Measurements from ENCODE around the gene UBXN6. TPM values are rescaled to one million over a fixed set of nuclear protein-coding genes. Genes with fewer than 3 reads are reported as not detected.
A peak's percentile ranks its signal among the peaks of the same experiment; 100 is the strongest.

The UBXN6 gene
- total RNA-seq, 1 experiment from 2014 or later = 76.5 TPM

- ChIA-PET CTCF (interaction anchor here (0.9 to 2.2 kb wide), 5 partner anchors 13 to 135 kb away, joined by 3 to 25 read pairs (median 4); no protein-coding TSS in a partner anchor), RAD21 (ENCODE audit: low non-redundant PET in 1 of 2, low total read pairs in 2 of 2, uncharacterized antibody in 2 of 2, unreplicated experiment in 2 of 2) (no interaction called here), POLR2A (interaction anchor here (0.8 to 1.5 kb wide), 4 partner anchors 35 to 69 kb away, joined by 4 to 8 read pairs (median 6); partner anchors contain the start of genes HDGFL2 and MPND)
- peak overlapping the region; percentile 31 to 36 for H3K4me3 ChIP-seq (replicated peaks in 1 of 2; ENCODE audit: low read depth in 1 of 2, low read length in 2 of 2)
- peaks cover 16 to 44% of the 10 kb centered on the region in 2 experiments for H3K4me1 ChIP-seq (ENCODE audit: control insufficient read depth in 1 of 2, insufficient read depth in 2 of 2, low read length in 2 of 2)
- peaks cover 20% of the 10 kb centered on the region for H4K20me1 ChIP-seq (ENCODE audit: insufficient read depth)
- peaks cover 0 to 23% of the 10 kb centered on the region in 2 experiments; a peak in 3 of 4 replicates for H3K36me3 ChIP-seq (ENCODE audit: control insufficient read depth in 1 of 2, insufficient read depth in 2 of 2, low read length in 2 of 2)
- BruUV-seq (replicated peaks) = no TSS peak
- DNase-seq (ENCODE audit: low read depth, low spot score) (no peak), ATAC-seq (no peak)
- H2AFZ ChIP-seq (ENCODE audit: low read depth, low read length, poor library complexity, severe bottlenecking) = no peak overlapping the region
- H3K9ac ChIP-seq (ENCODE audit: low read length) = peak overlapping the region; percentile 53
- H3K9me2 ChIP-seq (ENCODE audit: insufficient read depth) = no peaks in the 10 kb centered on the region
- no peaks in the 10 kb centered on the region for H3K27me3 ChIP-seq (ENCODE audit: insufficient read depth, low read length)
- peaks cover 77% of the 10 kb centered on the region for H3K79me2 ChIP-seq (ENCODE audit: insufficient read depth, low read length)
- TF ChIP-seq, protein P1, sequence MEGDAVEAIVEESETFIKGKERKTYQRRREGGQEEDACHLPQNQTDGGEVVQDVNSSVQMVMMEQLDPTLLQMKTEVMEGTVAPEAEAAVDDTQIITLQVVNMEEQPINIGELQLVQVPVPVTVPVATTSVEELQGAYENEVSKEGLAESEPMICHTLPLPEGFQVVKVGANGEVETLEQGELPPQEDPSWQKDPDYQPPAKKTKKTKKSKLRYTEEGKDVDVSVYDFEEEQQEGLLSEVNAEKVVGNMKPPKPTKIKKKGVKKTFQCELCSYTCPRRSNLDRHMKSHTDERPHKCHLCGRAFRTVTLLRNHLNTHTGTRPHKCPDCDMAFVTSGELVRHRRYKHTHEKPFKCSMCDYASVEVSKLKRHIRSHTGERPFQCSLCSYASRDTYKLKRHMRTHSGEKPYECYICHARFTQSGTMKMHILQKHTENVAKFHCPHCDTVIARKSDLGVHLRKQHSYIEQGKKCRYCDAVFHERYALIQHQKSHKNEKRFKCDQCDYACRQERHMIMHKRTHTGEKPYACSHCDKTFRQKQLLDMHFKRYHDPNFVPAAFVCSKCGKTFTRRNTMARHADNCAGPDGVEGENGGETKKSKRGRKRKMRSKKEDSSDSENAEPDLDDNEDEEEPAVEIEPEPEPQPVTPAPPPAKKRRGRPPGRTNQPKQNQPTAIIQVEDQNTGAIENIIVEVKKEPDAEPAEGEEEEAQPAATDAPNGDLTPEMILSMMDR (IDR thresholded peaks at IDR 0.05 in 2 of 3, conservative IDR thresholded peaks at IDR 0.05 in 1 of 3; ENCODE audit: borderline replicate concordance in 1 of 3, insufficient read depth in 1 of 3, low read depth in 2 of 3, low read length in 2 of 3) = no peak
- TF ChIP-seq SIN3A (IDR thresholded peaks at IDR 0.05; ENCODE audit: low read depth) (no peak), SRF (IDR thresholded peaks at IDR 0.05; ENCODE audit: low read depth) (no peak), POLR2AphosphoS5 (IDR thresholded peaks at IDR 0.05; ENCODE audit: low read depth, low read length) (no peak), ZBTB33 (IDR thresholded peaks at IDR 0.05; ENCODE audit: extremely low read depth, insufficient replicate concordance, low read length) (no peak), CEBPB (IDR thresholded peaks at IDR 0.05; ENCODE audit: low read depth) (no peak), FOSL1 (IDR thresholded peaks at IDR 0.05; ENCODE audit: low read depth) (no peak), TCF7L2 (IDR thresholded peaks at IDR 0.05; ENCODE audit: borderline replicate concordance, extremely low read depth, insufficient read depth, insufficient read length) (no peak), JUND (IDR thresholded peaks at IDR 0.05) (no peak), RAD21 (IDR thresholded peaks at IDR 0.05; ENCODE audit: low read depth) (no peak), ELF1 (IDR thresholded peaks at IDR 0.05; ENCODE audit: borderline replicate concordance, low read depth) (no peak), YY1 (IDR thresholded peaks at IDR 0.05; ENCODE audit: extremely low read depth, insufficient replicate concordance, low read depth, low read length) (no peak), EZH2 (IDR thresholded peaks at IDR 0.05) (no peak), MAX (IDR thresholded peaks at IDR 0.05) (no peak), POLR2A (IDR thresholded peaks at IDR 0.05; ENCODE audit: borderline replicate concordance, extremely low read depth, insufficient read depth, insufficient read length) (no peak), ZNF274 (IDR thresholded peaks at IDR 0.05; ENCODE audit: low read depth, low read length) (no peak)
- H3K27ac ChIP-seq (ENCODE audit: low read depth, low read length) = peak overlapping the region; percentile 26; the same call in 1 of the 2 replicates
- intact Hi-C loops (cut with micrococcal nuclease) = loop anchor here (2.0 to 5.0 kb wide), 2 partner anchors 25 to 39 kb away; no protein-coding TSS in a partner anchor
- peak overlapping the region; percentile 98 for H3K4me2 ChIP-seq (ENCODE audit: low read length)
- H3K9me3 ChIP-seq (ENCODE audit: control insufficient read depth in 1 of 2, insufficient read depth in 1 of 2, low read depth in 1 of 2, low read length in 2 of 2) = no peaks in the 10 kb centered on the region
Observed at GRCh38 chr19:4401769-4402170, 55.8 kb downstream of the UBXN6 start.
